ENCODE data around the gene ENO3.

Gene ENO3

GRCh38 chr17:4999430-5000093, 48.6 kb downstream of the ENO3 start:
- peak overlapping the region; percentile 82 for H3K27ac Mint-ChIP-seq (ENCODE audit: low read depth)
- DNase-seq (ENCODE audit: low spot score in 2 of 2), result no peak

DNA sequence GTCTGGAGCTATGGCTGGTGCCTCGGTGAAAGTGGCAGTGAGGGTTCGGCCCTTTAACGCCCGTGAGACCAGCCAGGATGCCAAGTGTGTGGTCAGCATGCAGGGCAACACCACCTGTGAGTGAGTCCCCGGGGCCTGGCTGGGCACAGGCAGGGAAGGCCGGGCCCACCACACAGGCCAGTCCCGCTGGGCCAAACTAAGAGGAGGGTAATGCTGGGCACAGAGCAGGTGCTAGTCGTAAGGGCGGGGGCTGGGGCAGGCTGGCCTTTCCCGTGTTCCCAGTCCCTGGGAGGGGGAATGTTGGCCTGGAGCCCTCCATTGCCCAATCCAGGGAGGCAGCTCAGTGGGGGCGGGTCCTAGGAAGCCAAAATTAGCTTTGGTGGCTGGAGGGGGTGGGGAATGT, 49.3 kb downstream of the ENO3 start:
- H3K36me3 Mint-ChIP-seq (ENCODE audit: insufficient read depth), result peaks cover 30% of the 10 kb centered on the region
- no peak overlapping the region for H3K27ac Mint-ChIP-seq (ENCODE audit: low read depth)

More at GRCh38 chr17:4999430-5000093, 48.6 kb downstream of the ENO3 start:
- Mint-ChIP-seq H3K4me3 (peak overlapping the region; percentile 86), H3K36me3 (ENCODE audit: insufficient read depth) (peaks cover 27% of the 10 kb centered on the region), H3K9me3 (no peaks in the 10 kb centered on the region), H3K4me1 (peaks cover 39% of the 10 kb centered on the region), H3K27me3 (no peaks in the 10 kb centered on the region)
- ATAC-seq (replicated peaks; ENCODE audit: extremely low read depth, poor library complexity, severe bottlenecking), result no peak

DNA sequence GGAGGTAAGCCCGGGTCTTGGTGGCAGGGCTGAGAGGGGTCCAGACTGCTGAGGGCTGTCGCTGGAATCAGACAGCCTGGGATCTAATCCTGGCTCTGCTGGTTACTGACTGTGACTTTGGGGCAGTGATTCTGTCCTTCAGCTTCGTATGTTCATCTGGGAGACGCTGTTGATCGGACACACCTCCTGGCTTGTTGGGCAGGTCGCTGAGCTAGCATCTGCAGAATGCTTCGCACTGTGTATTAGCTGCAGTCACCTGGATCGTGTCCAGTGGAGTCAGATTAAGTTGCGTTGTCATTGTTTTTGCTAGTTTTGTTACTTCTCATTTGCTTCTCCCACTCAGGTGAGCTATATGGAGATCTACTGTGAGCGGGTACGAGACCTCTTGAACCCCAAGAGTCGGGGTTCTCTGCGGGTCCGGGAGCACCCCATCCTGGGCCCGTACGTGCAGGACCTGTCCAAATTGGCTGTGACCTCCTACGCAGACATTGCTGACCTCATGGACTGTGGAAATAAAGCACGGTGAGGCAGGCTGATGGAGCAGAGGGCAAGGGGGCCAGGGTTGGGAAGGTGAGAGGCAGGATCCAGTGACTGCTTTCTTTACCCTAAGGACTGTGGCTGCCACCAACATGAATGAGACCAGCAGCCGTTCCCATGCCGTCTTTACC, 51.3 kb downstream of the ENO3 start:
- Mint-ChIP-seq H3K27me3 (no peaks in the 10 kb centered on the region), H3K4me3 (no peak overlapping the region), H3K36me3 (ENCODE audit: insufficient read depth) (peaks cover 28% of the 10 kb centered on the region), H3K27ac (ENCODE audit: low read depth) (no peak overlapping the region), H3K9me3 (no peaks in the 10 kb centered on the region), H3K4me1 (peaks cover 28% of the 10 kb centered on the region)
- no peak for DNase-seq (ENCODE audit: low spot score in 2 of 2)
- no peak for ATAC-seq (replicated peaks; ENCODE audit: extremely low read depth, poor library complexity, severe bottlenecking)

More for the DNA sequence above, 49.3 kb downstream of the ENO3 start:
- ATAC-seq (replicated peaks; ENCODE audit: extremely low read depth, poor library complexity, severe bottlenecking) (no peak), DNase-seq (ENCODE audit: low spot score in 2 of 2) (no peak)
- H3K9me3 Mint-ChIP-seq, result no peaks in the 10 kb centered on the region
- H3K27me3 Mint-ChIP-seq, result no peaks in the 10 kb centered on the region
- peaks cover 36% of the 10 kb centered on the region for H3K4me1 Mint-ChIP-seq
- no peak overlapping the region for H3K4me3 Mint-ChIP-seq

DNA sequence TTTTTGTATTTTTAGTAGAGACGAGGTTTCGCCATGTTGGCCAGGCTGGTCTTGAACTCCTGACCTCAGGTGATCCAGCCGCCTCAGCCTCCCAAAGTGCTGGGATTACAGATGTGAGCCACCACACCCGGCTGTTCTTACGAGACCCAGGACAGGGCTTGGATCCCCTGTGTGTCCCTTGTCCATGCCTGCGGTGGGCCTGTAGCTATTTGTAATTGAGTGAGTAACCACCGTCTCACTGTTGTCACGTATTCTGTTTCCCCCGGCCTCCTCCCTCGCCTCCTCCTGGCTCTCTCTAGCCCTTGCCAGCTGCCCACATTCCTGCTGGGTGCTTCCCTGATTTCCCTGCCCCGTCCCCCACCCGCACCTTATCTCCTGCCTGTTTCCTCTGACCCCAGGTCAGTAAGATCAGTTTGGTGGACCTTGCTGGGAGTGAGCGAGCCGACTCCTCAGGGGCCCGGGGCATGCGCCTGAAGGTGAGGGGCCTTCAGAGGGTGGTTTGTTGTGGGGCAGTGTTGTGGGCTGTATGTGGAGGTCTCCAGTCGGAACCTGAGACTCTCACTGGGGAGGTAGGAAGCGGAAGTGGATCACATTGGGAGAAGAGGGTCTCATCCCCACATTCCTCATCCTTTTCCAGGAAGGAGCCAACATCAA, 52.4 kb downstream of the ENO3 start:
- peaks cover 25% of the 10 kb centered on the region for H3K36me3 Mint-ChIP-seq (ENCODE audit: insufficient read depth)
- no peaks in the 10 kb centered on the region for H3K9me3 Mint-ChIP-seq
- no peaks in the 10 kb centered on the region for H3K27me3 Mint-ChIP-seq
- ATAC-seq (replicated peaks; ENCODE audit: extremely low read depth, poor library complexity, severe bottlenecking) (no peak), DNase-seq (ENCODE audit: low spot score in 2 of 2) (no peak)
- no peak overlapping the region for H3K27ac Mint-ChIP-seq (ENCODE audit: low read depth)
- no peak overlapping the region for H3K4me3 Mint-ChIP-seq
- peaks cover 26% of the 10 kb centered on the region for H3K4me1 Mint-ChIP-seq
